K562 (cell line): Measurements from ENCODE around the gene SLC22A6.

Experiments used
- BCLAF1 ChIP-seq, 2 experiments: fragments of 450-650 bp in 1 of 2; IDR thresholded peaks; 2 replicates each; pipeline ENCODE4 v1.6.1; 2011 to 2017; ENCODE audit warnings: low read depth in 2 of 2, antibody characterized with exemption in 1 of 2, borderline replicate concordance in 1 of 2, low read length in 1 of 2, mild to moderate bottlenecking in 1 of 2, mixed read lengths in 1 of 2; ENCODE audit not compliant: control insufficient read depth in 1 of 2
- CTCF ChIP-seq, 3 experiments: IDR thresholded peaks in 2 of 3; conservative IDR thresholded peaks in 1 of 3; 2 replicates each; pipeline ENCODE4 v1.5.1; 2011 to 2012; ENCODE audit warnings: low read length in 3 of 3, mild to moderate bottlenecking in 3 of 3, control low read depth in 2 of 3, improper control_type of control experiment in 1 of 3, inconsistent platforms in 1 of 3, low read depth in 1 of 3, mixed read lengths in 1 of 3, moderate library complexity in 1 of 3; ENCODE audit not compliant: insufficient read depth in 2 of 3
- ELK1 ChIP-seq: sonication (generic); formaldehyde crosslinking; IDR thresholded peaks from 2 replicates; pipeline ENCODE4 v1.8.1; 2022; ENCODE audit warnings: missing genetic modification reagents
- ETS2 ChIP-seq: IDR thresholded peaks from 2 replicates; pipeline ENCODE4 v1.6.1; 2016; ENCODE audit warnings: borderline replicate concordance, missing genetic modification characterization, mild to moderate bottlenecking, moderate library complexity, missing compliant biosample characterization; ENCODE audit not compliant: poor library complexity, severe bottlenecking
- HMG20B ChIP-seq: fragments of 250-450 bp; sonication (Bioruptor Pico); IDR thresholded peaks from 2 replicates; pipeline ENCODE4 v1.5.0; 2021; ENCODE audit warnings: mild to moderate bottlenecking
- JUN ChIP-seq, 2 experiments: sonication (generic) in 1 of 2; formaldehyde crosslinking in 1 of 2; IDR thresholded peaks; 2 replicates each; pipeline versions ENCODE4 v1.6.1 to v1.8.0; 2012 to 2022; ENCODE audit warnings: borderline replicate concordance in 2 of 2, mild to moderate bottlenecking in 2 of 2, improper control_type of control experiment in 1 of 2, low read depth in 1 of 2, low read length in 1 of 2, missing genetic modification reagents in 1 of 2
- TAF1 ChIP-seq: IDR thresholded peaks from 2 replicates; pipeline ENCODE4 v1.6.1; 2011; ENCODE audit warnings: mild to moderate bottlenecking, low read length, moderate library complexity; ENCODE audit not compliant: insufficient read depth, control insufficient read depth, severe bottlenecking; ENCODE audit errors: extremely low read depth
- TARDBP ChIP-seq: fragments of 450-650 bp; IDR thresholded peaks from 2 replicates; pipeline ENCODE4 v1.6.1; 2016
- YY1 ChIP-seq, 3 experiments: IDR thresholded peaks; 2 replicates each; pipeline ENCODE4 v1.6.1; 2011; ENCODE audit warnings: low read length in 2 of 3, mild to moderate bottlenecking in 2 of 3, moderate library complexity in 2 of 3, borderline replicate concordance in 1 of 3, control low read depth in 1 of 3, low read depth in 1 of 3; ENCODE audit not compliant: insufficient read depth in 3 of 3, insufficient replicate concordance in 2 of 3, control insufficient read depth in 1 of 3, insufficient read length in 1 of 3; ENCODE audit errors: extremely low read depth in 1 of 3
- ZBTB17 ChIP-seq: fragments of 450-650 bp; formaldehyde crosslinking; IDR thresholded peaks from 2 replicates; pipeline ENCODE4 v1.4.0; 2020; ENCODE audit warnings: mild to moderate bottlenecking
- ZKSCAN3 ChIP-seq: fragments of 250-450 bp; sonication (Bioruptor Pico); IDR thresholded peaks from 2 replicates; pipeline ENCODE4 v1.4.0; 2020

GRCh38 chr11:63014408-63015055 is 29.8 kb upstream of the SLC22A6 start:
- TF ChIP-seq BCLAF1 (IDR thresholded peaks at IDR 0.05; ENCODE audit: borderline replicate concordance in 1 of 2, control insufficient read depth in 1 of 2, low read depth in 2 of 2, low read length in 1 of 2) = no peak
- TF ChIP-seq ETS2 (tag) = no peak
- no peak for TF ChIP-seq JUN (IDR thresholded peaks at IDR 0.05; ENCODE audit: borderline replicate concordance, low read depth, low read length)
- no peak for TF ChIP-seq JUN (CRISPR knock-in tag; IDR thresholded peaks at IDR 0.05; ENCODE audit: borderline replicate concordance)
- no peak for TF ChIP-seq CTCF (IDR thresholded peaks at IDR 0.05 in 2 of 3, conservative IDR thresholded peaks at IDR 0.05 in 1 of 3; ENCODE audit: insufficient read depth in 2 of 3, low read depth in 1 of 3, low read length in 3 of 3)
- TF ChIP-seq YY1 (IDR thresholded peaks at IDR 0.05; ENCODE audit: borderline replicate concordance in 1 of 3, control insufficient read depth in 1 of 3, extremely low read depth in 1 of 3, insufficient read depth in 3 of 3, insufficient read length in 1 of 3, insufficient replicate concordance in 2 of 3, low read depth in 1 of 3, low read length in 2 of 3) = no peak
- no peak for TF ChIP-seq TARDBP
- TF ChIP-seq ELK1 = no peak
- no peak for TF ChIP-seq ZKSCAN3 (CRISPR knock-in tag)
- no peak for TF ChIP-seq ZBTB17 (CRISPR knock-in tag)
- no peak for TF ChIP-seq TAF1
- TF ChIP-seq HMG20B (CRISPR knock-in tag) = no peak
